GM23338 (cell line): ENCODE results near the gene NDST1. TPM values are rescaled to one million over a fixed set of nuclear protein-coding genes. Genes with fewer than 3 reads are reported as not detected.

Experiments
- ATAC-seq: fragments of 200-7000 bp; cut with Tn5 transposase; 3 replicates; pipeline ENCODE4 v1.9.1; 2020
- DNase-seq: peaks from one replicate; pipeline ENCODE4 v3.0.0-alpha.2; 2015; ENCODE audit warnings: low spot score
- H2AFZ ChIP-seq: fragments of 200-600 bp; sonication (generic); 2 replicates; pipeline ENCODE4 v1.8.0; 2016; ENCODE audit warnings: antibody characterized with exemption, mild to moderate bottlenecking, moderate library complexity
- H3F3A ChIP-seq: fragments of 200-600 bp; sonication (generic); replicated peaks from 2 replicates; pipeline ENCODE4 v1.8.0; 2017; ENCODE audit warnings: antibody characterized with exemption, mixed run types, low read depth
- H3K27ac ChIP-seq: fragments of 200-600 bp; sonication (generic); 2 replicates; pipeline ENCODE4 v1.6.1; 2016; ENCODE audit warnings: low read depth
- H3K27me3 ChIP-seq: fragments of 200-600 bp; sonication (generic); 2 replicates; pipeline ENCODE4 v1.8.0; 2016; ENCODE audit warnings: mild to moderate bottlenecking, mixed run types, moderate library complexity; ENCODE audit not compliant: insufficient read depth
- H3K36me3 ChIP-seq: fragments of 200-600 bp; sonication (generic); 2 replicates; pipeline ENCODE4 v1.8.0; 2016; ENCODE audit warnings: mild to moderate bottlenecking; ENCODE audit not compliant: insufficient read depth
- H3K4me1 ChIP-seq: fragments of 200-600 bp; sonication (generic); 2 replicates; pipeline ENCODE4 v1.8.0; 2016; ENCODE audit warnings: mild to moderate bottlenecking, moderate library complexity; ENCODE audit not compliant: insufficient read depth
- H3K4me2 ChIP-seq: fragments of 200-600 bp; sonication (generic); 2 replicates; pipeline ENCODE4 v1.7.1; 2017; ENCODE audit warnings: mixed run types
- H3K4me3 ChIP-seq: fragments of 200-600 bp; sonication (generic); 2 replicates; pipeline ENCODE4 v1.6.1; 2016; ENCODE audit warnings: mixed run types
- H3K79me2 ChIP-seq: fragments of 200-600 bp; sonication (generic); replicated peaks from 2 replicates; pipeline ENCODE4 v1.8.0; 2017; ENCODE audit warnings: mild to moderate bottlenecking; ENCODE audit not compliant: insufficient read depth
- H3K9me2 ChIP-seq: fragments of 200-600 bp; sonication (generic); 2 replicates; pipeline ENCODE4 v1.8.0; 2017; ENCODE audit not compliant: insufficient read depth
- H4K20me1 ChIP-seq: fragments of 200-600 bp; sonication (generic); replicated peaks from 2 replicates; pipeline ENCODE4 v1.8.0; 2017; ENCODE audit warnings: mild to moderate bottlenecking; ENCODE audit not compliant: insufficient read depth
- H3K27ac Mint-ChIP-seq: 2 replicates; pipeline ENCODE4 v1.8.0; 2020; ENCODE audit warnings: inconsistent platforms, mild to moderate bottlenecking, moderate library complexity, mixed read lengths
- H3K27me3 Mint-ChIP-seq: 3 replicates; pipeline ENCODE4 v1.8.0; 2022; ENCODE audit warnings: low read depth, mild to moderate bottlenecking, moderate library complexity, mixed read lengths, inconsistent platforms; ENCODE audit not compliant: insufficient read depth, poor library complexity
- H3K36me3 Mint-ChIP-seq: 3 replicates; pipeline ENCODE4 v1.8.0; 2021; ENCODE audit warnings: low read depth, mild to moderate bottlenecking, inconsistent platforms, moderate library complexity, mixed read lengths
- H3K4me1 Mint-ChIP-seq: 3 replicates; pipeline ENCODE4 v1.8.0; 2020; ENCODE audit warnings: mild to moderate bottlenecking, inconsistent platforms, mixed read lengths
- H3K4me3 Mint-ChIP-seq: 3 replicates; pipeline ENCODE4 v1.8.0; 2021; ENCODE audit warnings: moderate library complexity, mild to moderate bottlenecking, inconsistent platforms, mixed read lengths
- H3K9me3 Mint-ChIP-seq: 3 replicates; pipeline ENCODE4 v1.8.0; 2020; ENCODE audit warnings: moderate library complexity, mild to moderate bottlenecking, inconsistent platforms, mixed read lengths
- CTCF ChIP-seq, 2 experiments: fragments of 200-600 bp in 1 of 2; sonication (generic) in 1 of 2; conservative IDR thresholded peaks; 2 replicates each; pipeline versions ENCODE4 v1.5.1 to v1.6.1; 2016 to 2017; ENCODE audit warnings: antibody characterized with exemption in 2 of 2, low read depth in 2 of 2, mild to moderate bottlenecking in 2 of 2, moderate library complexity in 1 of 2
- NANOG ChIP-seq: IDR thresholded peaks from 2 replicates; pipeline ENCODE4 v1.6.1; 2016; ENCODE audit warnings: antibody characterized with exemption, borderline replicate concordance
- POLR2AphosphoS5 ChIP-seq: IDR thresholded peaks from 2 replicates; pipeline ENCODE4 v1.6.1; 2016; ENCODE audit warnings: antibody characterized with exemption, low read depth
- ZNF462 ChIP-seq: fragments of 250-450 bp; sonication (Bioruptor Pico); IDR thresholded peaks from 2 replicates; pipeline ENCODE4 v1.5.0; 2020; ENCODE audit warnings: mild to moderate bottlenecking, moderate library complexity
- polyA plus RNA-seq: library from polyadenylated mRNA; unstranded; fragments of >200 nt; fragmentation: Nextera tagmentation; extraction: Ambion mirVana; gene quantifications from 2 replicates; pipeline ENCODE4 v1.2.1, GENCODE V29; 2016
- total RNA-seq: library from RNA; depleted of rRNA; stranded (reverse); fragments of >200 nt; shearing (Covaris generic); gene quantifications from 2 replicates; pipeline ENCODE4 v1.2.3, GENCODE V29; 2014

NDST1 gene
- total and polyA plus RNA-seq, 2 experiments from 2014 or later: 7.3 to 85.0 TPM

- TF ChIP-seq ZNF462 (no peak), CTCF (conservative IDR thresholded peaks at IDR 0.05; ENCODE audit: low read depth in 2 of 2) (no peak)
Observed at GRCh38 chr5:150583541-150584225, 75.8 kb downstream of the NDST1 start (continued).

DNA sequence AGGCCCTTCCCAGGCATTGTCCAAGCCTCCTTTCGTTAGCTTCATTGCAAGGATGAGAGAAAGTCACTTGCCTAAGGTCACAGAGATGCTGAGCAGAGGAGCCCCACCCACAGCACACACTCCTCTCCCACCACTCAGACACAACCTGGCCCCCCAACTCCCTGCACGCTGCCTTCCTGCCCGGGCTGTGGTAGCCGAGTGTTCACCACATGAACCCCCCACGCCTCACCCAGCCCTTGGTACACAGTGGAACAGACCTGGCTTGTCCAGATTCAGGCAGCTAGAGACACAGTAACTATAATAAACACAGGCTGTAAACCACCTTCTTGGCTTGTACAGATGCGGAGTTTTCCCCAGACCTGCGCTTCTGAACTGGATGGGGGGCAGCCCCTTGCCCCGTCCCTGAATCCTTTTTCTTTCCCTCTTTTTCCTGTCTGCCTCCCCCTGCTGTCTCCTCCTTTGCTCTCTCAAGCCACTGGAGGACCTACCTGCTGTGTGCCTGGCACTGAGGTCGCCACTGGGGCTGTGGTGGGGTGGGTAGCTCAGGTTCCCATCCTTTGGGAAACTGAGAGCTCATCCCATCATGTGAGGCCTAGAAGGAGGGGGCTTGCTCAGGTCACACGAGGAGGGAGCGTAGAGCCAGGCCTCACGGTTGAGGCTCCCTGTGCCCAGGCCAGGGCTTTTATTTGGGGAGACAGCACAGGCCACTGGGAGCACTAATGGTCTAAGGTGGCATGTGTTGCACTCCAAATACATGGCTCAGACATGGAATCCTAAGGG, 76.8 kb downstream of the NDST1 start:
- H3K4me1 Mint-ChIP-seq: peaks cover 5% of the 10 kb centered on the region
- H4K20me1 ChIP-seq: no peaks in the 10 kb centered on the region
- H3K27me3 ChIP-seq: no peaks in the 10 kb centered on the region
- ATAC-seq (no peak), DNase-seq (no peak)
- no peaks in the 10 kb centered on the region for H3K79me2 ChIP-seq
- no peak overlapping the region for H3K4me3 Mint-ChIP-seq
- no peak overlapping the region for H3K27ac Mint-ChIP-seq
- no peaks in the 10 kb centered on the region for H3K27me3 Mint-ChIP-seq
- H3K27ac ChIP-seq: no peak overlapping the region
- no peaks in the 10 kb centered on the region for H3K9me2 ChIP-seq
- no peaks in the 10 kb centered on the region for H3K36me3 ChIP-seq
- H3F3A ChIP-seq: no peaks in the 10 kb centered on the region
- H3K4me1 ChIP-seq: no peaks in the 10 kb centered on the region
- H3K36me3 Mint-ChIP-seq: no peaks in the 10 kb centered on the region
- H3K9me3 Mint-ChIP-seq: no peaks in the 10 kb centered on the region
- no peak overlapping the region for H2AFZ ChIP-seq
- H3K4me2 ChIP-seq: no peak overlapping the region
- H3K4me3 ChIP-seq: no peak overlapping the region
- TF ChIP-seq ZNF462 (no peak), POLR2AphosphoS5 (no peak), NANOG (no peak)
